ENCODE results near the gene B4GALT2.

B4GALT2 gene

GRCh38 chr1:44002606-44003157, 23.7 kb downstream of the B4GALT2 start:
- DNase-seq (ENCODE audit: low read depth) = no peak

- no peak for DNase-seq (ENCODE audit: low read depth)
Observed at GRCh38 chr1:44008259-44008658, 29.2 kb downstream of the B4GALT2 start.

- DNase-seq (ENCODE audit: low read depth) = no peak
Observed at GRCh38 chr1:44010935-44011471, 32.0 kb downstream of the B4GALT2 start.

GRCh38 chr1:44012404-44012803, 33.4 kb downstream of the B4GALT2 start:
- DNase-seq (ENCODE audit: low read depth) = no peak

- DNase-seq (ENCODE audit: low read depth) = no peak
Observed at GRCh38 chr1:44012941-44013609, 34.1 kb downstream of the B4GALT2 start.

- no peak for DNase-seq (ENCODE audit: low read depth)
Observed at GRCh38 chr1:44013949-44014348, 34.9 kb downstream of the B4GALT2 start.

GRCh38 chr1:44014365-44015104, 35.5 kb downstream of the B4GALT2 start:
- no peak for DNase-seq (ENCODE audit: low read depth)

- DNase-seq (ENCODE audit: low read depth) = no peak
Observed at GRCh38 chr1:44015206-44015605, 36.2 kb downstream of the B4GALT2 start.

GRCh38 chr1:44016041-44016889, 37.3 kb downstream of the B4GALT2 start:
- DNase-seq (ENCODE audit: low read depth) = no peak

GRCh38 chr1:44016890-44017400, 37.9 kb downstream of the B4GALT2 start:
- no peak for DNase-seq (ENCODE audit: low read depth)

- DNase-seq (ENCODE audit: low read depth) = no peak
Observed at GRCh38 chr1:44019466-44019948, 40.5 kb downstream of the B4GALT2 start.

- no peak for DNase-seq (ENCODE audit: low read depth)
Observed at GRCh38 chr1:44020464-44020863, 41.5 kb downstream of the B4GALT2 start.

GRCh38 chr1:44021156-44021555, 42.1 kb downstream of the B4GALT2 start:
- no peak for DNase-seq (ENCODE audit: low read depth)

GRCh38 chr1:44021581-44022321, 42.7 kb downstream of the B4GALT2 start:
- DNase-seq (ENCODE audit: low read depth) = no peak

- DNase-seq (ENCODE audit: low read depth) = no peak
Observed at GRCh38 chr1:44024031-44024902, 45.3 kb downstream of the B4GALT2 start.

- DNase-seq (ENCODE audit: low read depth) = no peak
Observed at GRCh38 chr1:44024903-44025525, 46.0 kb downstream of the B4GALT2 start.

- DNase-seq (ENCODE audit: low read depth) = no peak
Observed at GRCh38 chr1:44025816-44026215, 46.8 kb downstream of the B4GALT2 start.

- no peak for DNase-seq (ENCODE audit: low read depth)
Observed at GRCh38 chr1:44027320-44027719, 48.3 kb downstream of the B4GALT2 start.

GRCh38 chr1:44029260-44029910, 50.4 kb downstream of the B4GALT2 start:
- DNase-seq (ENCODE audit: low read depth) = no peak

Data from T follicular helper cell (primary cell).